Activated T-helper 2 cell treated with anti-CD3 and anti-CD28 coated beads, Interferon-gamma antibody, Interleukin-2, Interleukin-4, amounts not matched to agents 10 μg/mL and 5 μg/mL and 100 μg/mL, durations not matched to agents 14 hours and 24 hours and 36 hours (primary cell): ENCODE measurements around the gene CDCA5. TPM values are rescaled to one million over a fixed set of nuclear protein-coding genes. Genes with fewer than 3 reads are reported as not detected.
A peak's percentile ranks its signal among the peaks of the same experiment; 100 is the strongest.

Source experiments
- DNase-seq: peaks from one replicate; pipeline ENCODE4 v3.0.0; 2021; ENCODE audit warnings: low spot score
- H3K27ac Mint-ChIP-seq: one replicate; pipeline ENCODE4 v1.8.0; 2021; ENCODE audit warnings: mixed read lengths
- H3K27me3 Mint-ChIP-seq: one replicate; pipeline ENCODE4 v1.8.0; 2021; ENCODE audit warnings: low read depth, mixed read lengths
- H3K36me3 Mint-ChIP-seq: one replicate; pipeline ENCODE4 v1.8.0; 2021; ENCODE audit warnings: low read depth, mixed read lengths
- H3K4me1 Mint-ChIP-seq: one replicate; pipeline ENCODE4 v1.8.0; 2021; ENCODE audit warnings: low read depth, mixed read lengths
- H3K4me3 Mint-ChIP-seq: one replicate; pipeline ENCODE4 v1.8.0; 2021; ENCODE audit warnings: low read depth, mild to moderate bottlenecking, moderate library complexity, mixed read lengths
- H3K9me3 Mint-ChIP-seq: one replicate; pipeline ENCODE4 v1.8.0; 2021; ENCODE audit warnings: mixed read lengths
- intact Hi-C: fragments of 100-400 bp; cut with micrococcal nuclease; formaldehyde crosslinking; loops from one replicate; pipeline ENCODE4 v1.15.1; 2023
- total RNA-seq: library from RNA; stranded (reverse); gene quantifications from 2 replicates; pipeline ENCODE4 v1.2.3, GENCODE V29; 2022

Gene CDCA5, protein sequence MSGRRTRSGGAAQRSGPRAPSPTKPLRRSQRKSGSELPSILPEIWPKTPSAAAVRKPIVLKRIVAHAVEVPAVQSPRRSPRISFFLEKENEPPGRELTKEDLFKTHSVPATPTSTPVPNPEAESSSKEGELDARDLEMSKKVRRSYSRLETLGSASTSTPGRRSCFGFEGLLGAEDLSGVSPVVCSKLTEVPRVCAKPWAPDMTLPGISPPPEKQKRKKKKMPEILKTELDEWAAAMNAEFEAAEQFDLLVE
- total RNA-seq, result 82.0 and 86.8 TPM in 2 replicates

DNA sequence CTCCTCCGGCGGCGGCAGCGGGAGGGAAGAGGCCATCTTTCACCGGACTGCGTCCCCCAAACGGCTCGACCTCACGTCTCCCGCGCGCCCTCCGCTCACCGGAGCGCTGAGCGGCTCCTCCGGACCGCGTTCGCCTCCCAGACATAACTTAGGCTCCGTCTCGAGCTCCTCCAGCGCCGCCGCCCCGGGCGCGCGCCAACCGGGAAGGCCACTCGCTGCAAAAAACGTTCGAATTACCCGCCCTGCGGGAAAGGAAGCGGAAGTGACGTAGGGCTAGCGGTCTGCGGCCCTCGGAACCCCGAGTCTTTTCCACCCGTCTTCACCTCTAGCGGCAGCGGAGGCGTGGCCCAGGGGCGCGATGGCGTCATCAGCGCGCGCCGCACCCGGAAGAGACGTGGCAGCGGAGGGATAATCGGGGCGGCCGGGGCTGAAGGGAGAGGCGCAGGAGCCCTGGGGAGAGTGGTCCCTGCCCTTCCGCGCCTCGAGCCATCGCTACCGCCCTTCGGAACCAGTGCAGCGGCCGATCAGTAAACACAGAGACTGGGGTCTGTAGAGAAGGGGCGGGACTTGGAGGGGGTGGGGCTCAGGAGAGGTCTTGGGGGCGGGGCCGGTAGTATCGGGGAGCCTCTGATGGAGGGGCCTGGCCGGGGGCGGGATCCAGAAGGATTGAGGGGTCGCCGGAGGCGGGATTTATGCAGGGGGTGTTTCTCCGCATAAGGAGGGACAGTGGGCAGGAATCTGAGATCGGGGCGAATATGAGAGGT, at the start of gene CDCA5, which contains the start of gene ZFPL1:
Gene CDCA5 (minus strand): TSS at position 207 of the 764 bp plus-strand sequence. CDS start 62 bp downstream, at position 145.
Gene ZFPL1 (plus strand): TSS at position 389 of the 764 bp plus-strand sequence. CDS start 477 bp downstream, outside the sequence.
- Mint-ChIP-seq H3K9me3 (no peaks in the 10 kb centered on the region), H3K4me1 (peaks cover 32% of the 10 kb centered on the region), H3K27me3 (no peaks in the 10 kb centered on the region), H3K27ac (peak within 1 kb of the TSS; percentile 97), H3K36me3 (peaks cover 68% of the 10 kb centered on the region), H3K4me3 (peak within 1 kb of the TSS; percentile 97)
- peak; percentile 96 for DNase-seq
- intact Hi-C loops, result loop anchor here (1.0 to 10.0 kb wide), 7 partner anchors 12 to 771 kb away; partner anchors contain the start of genes ARL2, CFL1, FAU and MRPL49

DNA sequence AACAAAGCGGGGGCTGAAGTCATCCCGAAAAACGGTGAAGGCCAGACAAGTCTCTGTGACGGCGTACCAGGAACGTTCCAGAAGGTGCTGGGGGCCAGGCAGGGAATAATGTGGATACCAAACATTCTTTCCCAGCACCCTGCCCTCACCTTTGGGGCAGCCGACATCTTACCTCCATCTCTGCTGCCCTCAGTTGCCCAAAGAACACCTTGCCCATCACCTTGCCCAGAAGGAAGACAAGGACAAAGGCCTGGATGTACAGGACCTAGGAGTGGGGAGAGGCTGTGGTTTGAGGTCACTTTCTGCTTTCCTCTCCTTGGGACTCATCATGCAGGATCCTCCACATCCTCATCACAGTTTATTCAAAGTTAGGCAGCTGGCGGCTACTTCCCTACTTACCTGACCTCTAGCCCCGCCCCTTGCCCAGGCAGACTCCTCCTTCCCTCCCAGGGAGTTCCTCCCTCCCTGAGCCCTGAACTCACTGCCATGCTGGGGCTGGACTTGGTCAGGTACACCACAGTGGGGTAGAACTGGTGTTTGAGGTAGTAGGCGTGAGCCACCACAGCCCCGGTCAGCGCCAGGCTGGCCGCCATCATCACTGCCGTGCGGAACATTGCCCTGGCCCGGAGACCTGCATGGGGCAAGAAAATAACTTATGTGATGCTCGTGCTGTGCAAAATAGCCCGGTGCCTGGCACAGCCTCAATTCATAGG, 49.3 kb upstream of the CDCA5 start:
- H3K36me3 Mint-ChIP-seq, result peaks cover 41% of the 10 kb centered on the region
- H3K9me3 Mint-ChIP-seq, result no peaks in the 10 kb centered on the region
- DNase-seq, result peak; percentile 49
- intact Hi-C loops, result loop anchor here (5.0 kb wide), 1 partner anchor 129 kb away; the partner anchor contains the start of gene POLA2
- peaks cover 26% of the 10 kb centered on the region for H3K4me1 Mint-ChIP-seq
- H3K4me3 Mint-ChIP-seq, result peak overlapping the region; percentile 96
- H3K27ac Mint-ChIP-seq, result peak overlapping the region; percentile 99
- no peaks in the 10 kb centered on the region for H3K27me3 Mint-ChIP-seq

DNA sequence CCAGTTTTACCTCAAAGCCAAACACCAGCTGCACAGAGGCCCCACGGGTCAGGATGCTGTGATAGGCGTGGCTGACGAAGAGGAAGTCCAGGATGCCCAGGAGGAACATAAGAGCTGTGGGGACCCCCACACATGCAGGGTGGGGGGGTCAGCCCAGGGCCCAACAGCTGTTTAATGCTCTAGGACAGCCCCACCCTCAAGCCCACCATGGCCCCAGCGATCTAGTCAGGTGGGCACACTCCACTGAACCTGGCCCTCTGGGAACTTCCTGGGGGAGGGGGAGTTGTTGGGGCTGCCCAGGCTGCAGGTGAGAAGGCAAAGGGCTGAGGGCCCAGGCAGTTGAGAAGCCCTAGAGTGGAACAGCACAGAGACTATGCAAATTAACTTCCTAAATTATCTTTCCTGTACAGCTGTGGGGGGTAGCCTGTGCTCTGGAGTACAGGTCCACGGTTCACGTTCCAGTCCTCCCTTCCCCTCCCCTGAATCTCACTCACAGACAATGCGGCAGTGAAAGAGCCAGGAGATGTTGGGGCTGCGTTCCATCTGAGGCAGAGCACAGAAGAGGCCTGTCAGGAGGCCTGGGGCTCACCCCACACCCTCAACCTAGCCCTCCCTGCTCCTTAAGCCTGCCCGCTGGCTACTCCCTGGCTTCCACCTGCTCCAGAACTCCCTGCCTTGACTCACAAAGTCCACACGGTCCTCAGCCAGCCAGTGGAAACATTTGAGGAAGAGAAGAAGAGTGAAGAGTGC, 48.6 kb upstream of the CDCA5 start:
- intact Hi-C loops, result loop anchor here (5.0 kb wide), 1 partner anchor 130 kb away; the partner anchor contains the start of gene POLA2

DNA sequence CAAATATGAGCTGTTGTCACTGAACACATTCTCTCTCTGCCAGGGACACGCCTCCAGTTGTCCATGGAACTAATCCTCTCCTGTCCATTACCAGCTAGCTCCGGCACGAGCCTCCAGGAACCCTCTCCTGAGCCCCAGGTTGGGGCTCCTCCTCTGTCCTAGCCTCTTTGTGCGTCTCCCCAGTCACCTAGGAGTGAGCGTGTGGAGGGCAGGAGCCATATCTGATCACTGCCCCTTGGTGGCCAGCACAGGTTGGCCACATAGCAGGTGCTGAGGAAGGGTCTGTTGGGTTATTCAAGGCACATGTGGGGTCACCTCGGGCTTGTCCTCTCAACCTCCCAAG, 48.0 kb upstream of the CDCA5 start:
- DNase-seq, result no peak
- no peak overlapping the region for H3K27ac Mint-ChIP-seq
- H3K9me3 Mint-ChIP-seq, result no peaks in the 10 kb centered on the region
- no peak overlapping the region for H3K4me3 Mint-ChIP-seq
- peaks cover 26% of the 10 kb centered on the region for H3K4me1 Mint-ChIP-seq
- H3K27me3 Mint-ChIP-seq, result no peaks in the 10 kb centered on the region
- intact Hi-C loops, result loop anchor here (5.0 kb wide), 1 partner anchor 130 kb away; the partner anchor contains the start of gene POLA2
- peaks cover 52% of the 10 kb centered on the region for H3K36me3 Mint-ChIP-seq

More for the DNA sequence above, 48.6 kb upstream of the CDCA5 start:
- H3K9me3 Mint-ChIP-seq, result no peaks in the 10 kb centered on the region
- H3K4me3 Mint-ChIP-seq, result peak overlapping the region; percentile 96
- no peaks in the 10 kb centered on the region for H3K27me3 Mint-ChIP-seq
- peaks cover 47% of the 10 kb centered on the region for H3K36me3 Mint-ChIP-seq
- no peak for DNase-seq
- peaks cover 26% of the 10 kb centered on the region for H3K4me1 Mint-ChIP-seq
- no peak overlapping the region for H3K27ac Mint-ChIP-seq

DNA sequence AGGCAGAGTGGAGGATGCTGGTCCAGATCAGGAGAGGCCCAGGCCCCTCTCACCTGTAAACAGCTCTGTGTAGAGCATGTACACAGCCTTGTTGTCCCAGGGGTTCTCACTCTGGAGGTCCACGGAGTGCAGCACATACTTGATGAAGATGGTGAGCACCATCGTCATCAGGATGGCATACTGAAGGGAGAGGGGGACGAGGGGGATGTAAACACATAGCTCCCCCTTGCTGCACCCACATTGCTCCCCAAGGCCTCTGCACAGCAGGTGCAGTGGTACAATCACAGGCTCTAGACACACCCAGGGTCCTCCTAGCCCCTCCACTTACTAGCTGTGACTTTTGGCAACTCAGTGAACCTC, 47.6 kb upstream of the CDCA5 start:
- Mint-ChIP-seq H3K27ac (no peak overlapping the region), H3K4me3 (no peak overlapping the region), H3K4me1 (peaks cover 23% of the 10 kb centered on the region), H3K27me3 (no peaks in the 10 kb centered on the region), H3K36me3 (peaks cover 57% of the 10 kb centered on the region), H3K9me3 (no peaks in the 10 kb centered on the region)
- no peak for DNase-seq
- intact Hi-C loops, result loop anchor here (5.0 kb wide), 1 partner anchor 131 kb away; the partner anchor contains the start of gene POLA2

DNA sequence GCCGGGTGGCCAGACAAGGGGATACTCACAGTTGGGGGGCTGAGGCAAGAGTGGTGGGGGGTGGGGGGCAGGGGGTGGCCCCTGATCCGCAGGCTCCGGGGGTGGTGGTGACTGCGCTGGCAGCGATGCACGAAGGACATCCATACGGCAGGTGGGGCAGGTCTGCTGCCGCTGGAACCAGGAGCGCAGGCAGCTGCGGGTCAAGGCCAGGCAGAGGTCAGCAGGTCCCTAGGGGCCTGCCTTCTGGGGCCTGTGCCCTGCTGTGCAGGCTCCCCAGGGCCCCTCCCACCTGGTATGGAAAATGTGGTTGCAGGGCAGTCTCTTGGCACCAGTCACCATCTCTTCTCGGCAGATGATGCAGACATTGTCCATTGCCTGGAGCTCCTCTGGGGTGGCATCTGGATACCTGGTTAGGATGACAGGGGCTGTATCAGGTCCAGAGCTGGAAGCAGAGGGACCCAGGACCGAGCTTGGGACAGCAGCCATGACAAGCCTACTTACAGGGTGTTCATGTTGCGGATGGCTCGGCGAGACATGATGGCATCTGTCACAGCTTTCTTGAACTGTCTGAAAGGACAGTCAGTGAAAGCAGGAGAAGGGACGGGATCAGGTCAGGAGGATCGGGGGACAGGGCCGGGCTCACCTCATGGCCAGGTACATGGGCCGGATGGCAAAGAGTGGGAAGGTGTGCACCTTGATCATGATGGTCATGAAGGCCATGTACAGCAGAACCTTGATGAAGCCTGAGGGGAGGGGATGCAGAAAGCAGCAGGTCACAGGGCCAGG, 47.0 kb upstream of the CDCA5 start:
- H3K4me1 Mint-ChIP-seq, result peaks cover 18% of the 10 kb centered on the region
- H3K4me3 Mint-ChIP-seq, result no peak overlapping the region
- no peaks in the 10 kb centered on the region for H3K27me3 Mint-ChIP-seq
- no peaks in the 10 kb centered on the region for H3K9me3 Mint-ChIP-seq
- H3K27ac Mint-ChIP-seq, result no peak overlapping the region
- peaks cover 60% of the 10 kb centered on the region for H3K36me3 Mint-ChIP-seq
- intact Hi-C loops, result loop anchor here (5.0 kb wide), 1 partner anchor 131 kb away; the partner anchor contains the start of gene POLA2
- no peak for DNase-seq

DNA sequence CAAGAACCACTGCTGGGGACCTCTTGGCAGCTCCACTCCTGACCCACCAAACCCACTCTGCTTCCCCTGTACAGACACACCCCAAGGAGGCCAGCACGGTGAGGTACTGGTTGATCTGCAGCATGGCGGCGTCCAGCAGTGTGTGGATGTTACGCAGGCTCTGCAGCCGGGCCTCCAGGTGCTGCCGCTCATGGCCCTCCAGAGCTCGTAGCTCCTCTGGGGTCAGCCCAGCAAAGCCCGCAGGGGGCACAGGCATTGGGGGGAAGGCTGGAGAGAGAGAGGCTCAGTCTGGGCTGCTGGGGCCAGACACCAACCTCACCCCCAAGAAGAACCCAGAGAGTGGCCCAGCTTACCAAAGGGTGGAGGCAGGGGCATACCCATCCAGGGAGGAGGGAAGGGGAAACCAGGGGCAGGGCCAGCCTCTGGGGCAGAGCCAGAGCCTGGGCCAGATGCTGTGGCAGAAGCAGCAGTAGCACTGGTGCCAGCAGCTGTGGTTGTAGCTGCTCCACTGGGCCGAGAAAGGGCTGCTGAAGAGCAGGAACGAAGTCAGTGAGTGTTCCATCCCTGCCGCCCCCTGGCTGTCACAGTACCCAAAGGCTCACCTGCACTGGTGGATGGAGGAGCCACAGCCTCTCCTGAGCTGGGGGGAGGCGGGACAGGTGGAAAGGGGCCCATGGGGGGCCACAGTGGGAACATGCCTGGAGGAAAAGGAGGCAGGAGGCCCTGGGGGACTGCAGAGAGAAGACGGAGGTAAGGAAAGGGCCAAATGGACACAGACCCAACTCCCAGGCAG, 46.0 kb upstream of the CDCA5 start:
- H3K36me3 Mint-ChIP-seq, result peaks cover 70% of the 10 kb centered on the region
- DNase-seq, result no peak

DNA sequence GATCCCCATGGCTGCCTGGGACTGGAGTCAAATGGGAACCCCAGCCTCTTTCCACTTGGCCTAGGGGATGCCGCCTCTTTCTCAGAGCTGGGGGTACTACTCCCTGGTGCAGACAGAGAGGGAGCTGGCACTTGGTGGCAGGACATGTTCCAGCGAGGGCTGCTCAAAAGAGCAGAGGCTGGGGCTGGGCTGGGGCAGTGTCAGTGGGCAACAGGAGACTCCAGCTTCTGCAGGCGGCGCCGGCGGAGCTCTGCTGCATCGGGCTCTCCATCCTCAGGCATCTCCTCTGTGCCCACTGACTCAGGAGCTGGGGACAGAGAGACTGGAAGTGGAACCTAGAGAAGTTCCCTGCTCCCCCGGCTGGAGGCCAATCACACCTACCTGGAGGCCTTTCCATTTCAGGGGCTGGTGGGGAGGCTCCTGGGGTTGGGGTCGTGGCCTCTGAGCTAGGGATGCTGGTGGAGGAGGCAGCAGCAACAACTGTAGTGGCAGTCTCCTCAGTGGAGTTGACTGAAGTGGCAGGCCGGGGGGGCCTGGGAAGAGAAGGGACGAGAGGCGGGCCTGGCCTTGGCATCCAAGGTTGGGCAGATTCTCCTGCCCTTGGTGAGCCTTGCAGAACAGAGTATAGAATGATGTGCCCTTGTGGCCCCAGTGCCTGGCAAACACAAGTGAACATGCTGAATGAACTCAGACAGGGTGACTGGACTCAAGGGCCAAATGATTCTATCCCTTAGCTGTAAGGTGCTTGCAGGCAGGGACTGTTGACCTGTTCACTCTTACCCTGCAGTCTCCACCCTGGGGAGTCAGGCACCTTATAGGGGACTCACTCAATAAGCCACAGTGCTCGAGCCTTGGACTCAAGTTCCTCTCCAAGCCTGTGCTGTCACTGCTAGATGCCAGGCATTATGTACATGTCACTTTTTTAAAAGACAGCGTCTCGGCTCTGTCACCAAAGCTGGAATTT, 44.6 kb upstream of the CDCA5 start:
- Mint-ChIP-seq H3K36me3 (peaks cover 79% of the 10 kb centered on the region), H3K27me3 (no peaks in the 10 kb centered on the region), H3K9me3 (no peaks in the 10 kb centered on the region), H3K27ac (no peak overlapping the region), H3K4me3 (no peak overlapping the region), H3K4me1 (peaks cover 14% of the 10 kb centered on the region)
- intact Hi-C loops, result no loop called here
- DNase-seq, result no peak

More for the DNA sequence above, 46.0 kb upstream of the CDCA5 start:
- peaks cover 13% of the 10 kb centered on the region for H3K4me1 Mint-ChIP-seq
- intact Hi-C loops, result loop anchor here (5.0 kb wide), 1 partner anchor 132 kb away; the partner anchor contains the start of gene POLA2
- no peaks in the 10 kb centered on the region for H3K9me3 Mint-ChIP-seq
- no peak overlapping the region for H3K27ac Mint-ChIP-seq
- H3K27me3 Mint-ChIP-seq, result no peaks in the 10 kb centered on the region
- H3K4me3 Mint-ChIP-seq, result no peak overlapping the region

DNA sequence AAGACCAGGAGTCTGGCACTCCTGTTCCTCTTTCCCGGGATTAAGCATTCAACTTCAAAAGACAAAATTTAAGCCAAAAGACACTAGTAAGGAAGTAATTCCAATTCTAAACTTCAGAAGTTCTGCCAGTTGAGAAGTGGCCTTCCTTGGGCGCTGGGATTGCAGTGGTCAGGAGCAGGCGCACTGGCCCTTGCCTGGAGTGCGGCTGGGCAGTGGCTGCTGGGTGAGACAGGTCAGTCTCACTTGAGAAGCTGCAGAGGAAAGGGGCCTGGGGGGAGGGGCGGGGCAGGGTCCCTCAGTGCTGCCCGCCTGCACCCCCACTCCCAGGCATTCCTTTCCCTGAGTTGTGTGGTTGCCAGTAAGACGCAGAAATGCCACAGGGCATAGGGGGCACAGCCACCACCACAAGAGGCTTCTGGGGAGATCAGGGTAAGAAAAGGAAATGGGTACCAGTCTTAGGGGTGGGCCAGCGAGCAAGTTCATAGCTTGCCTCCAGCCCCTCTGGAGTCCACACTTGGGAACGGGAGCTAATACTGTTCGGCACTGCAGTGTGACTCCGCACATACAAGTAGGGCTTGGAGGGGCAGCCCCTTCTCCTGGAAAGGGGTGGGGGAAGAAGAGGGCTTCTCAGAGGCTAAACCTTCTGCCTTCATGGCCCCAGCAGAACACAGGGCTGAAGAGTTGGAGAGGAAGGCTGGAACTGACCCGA, 43.8 kb upstream of the CDCA5 start:
- intact Hi-C loops, result no loop called here
- no peak for DNase-seq
- Mint-ChIP-seq H3K27me3 (no peaks in the 10 kb centered on the region), H3K4me3 (no peak overlapping the region), H3K9me3 (no peaks in the 10 kb centered on the region), H3K36me3 (peaks cover 72% of the 10 kb centered on the region), H3K4me1 (peaks cover 8% of the 10 kb centered on the region), H3K27ac (no peak overlapping the region)
